HUES48 (cell line): ENCODE data around the gene LHPP.

Source experiments
- H3K27ac ChIP-seq: one replicate; pipeline ENCODE4 v1.7.0; 2013; ENCODE audit warnings: low read depth, low read length, inconsistent platforms
- H3K27me3 ChIP-seq: 2 replicates; pipeline ENCODE4 v1.6.1; 2013; ENCODE audit warnings: mild to moderate bottlenecking, low read length; ENCODE audit not compliant: control insufficient read depth, insufficient read depth
- H3K36me3 ChIP-seq: 2 replicates; pipeline ENCODE4 v1.6.1; 2013; ENCODE audit warnings: low read length; ENCODE audit not compliant: control insufficient read depth, insufficient read depth
- H3K4me1 ChIP-seq: 2 replicates; pipeline ENCODE4 v1.6.1; 2013; ENCODE audit warnings: mild to moderate bottlenecking, low read length; ENCODE audit not compliant: control insufficient read depth, insufficient read depth
- H3K4me3 ChIP-seq: 2 replicates; pipeline ENCODE4 v1.5.1; 2013; ENCODE audit warnings: mild to moderate bottlenecking, low read depth, low read length
- H3K9ac ChIP-seq: 2 replicates; pipeline ENCODE4 v1.6.1; 2013; ENCODE audit warnings: mild to moderate bottlenecking, low read depth, low read length, moderate library complexity
- H3K9me3 ChIP-seq: 2 replicates; pipeline ENCODE4 v1.6.1; 2013; ENCODE audit warnings: low read length; ENCODE audit not compliant: control insufficient read depth, insufficient read depth

LHPP gene

GRCh38 chr10:124568848-124569622 is 107.4 kb downstream of the LHPP start:
- H3K27ac ChIP-seq: no peak overlapping the region
- H3K36me3 ChIP-seq: no peaks in the 10 kb centered on the region
- H3K9ac ChIP-seq: no peak overlapping the region; the same call in 1 of the 2 replicates
- H3K27me3 ChIP-seq: no peaks in the 10 kb centered on the region
- peaks cover 12% of the 10 kb centered on the region for H3K4me1 ChIP-seq
- H3K9me3 ChIP-seq: no peaks in the 10 kb centered on the region
- no peak overlapping the region for H3K4me3 ChIP-seq

- Histone ChIP-seq H3K27ac (no peak overlapping the region), H3K4me1 (peaks cover 9% of the 10 kb centered on the region), H3K36me3 (no peaks in the 10 kb centered on the region), H3K4me3 (no peak overlapping the region), H3K9ac (no peak overlapping the region), H3K27me3 (no peaks in the 10 kb centered on the region), H3K9me3 (no peaks in the 10 kb centered on the region)
Observed at GRCh38 chr10:124569623-124570470, 108.2 kb downstream of the LHPP start.

GRCh38 chr10:124570646-124571045 is 109.0 kb downstream of the LHPP start:
- Histone ChIP-seq H3K4me1 (peaks cover under 1% of the 10 kb centered on the region), H3K9me3 (no peaks in the 10 kb centered on the region), H3K4me3 (no peak overlapping the region), H3K27ac (no peak overlapping the region), H3K36me3 (no peaks in the 10 kb centered on the region), H3K9ac (no peak overlapping the region), H3K27me3 (no peaks in the 10 kb centered on the region)

- no peaks in the 10 kb centered on the region for H3K36me3 ChIP-seq
- no peak overlapping the region for H3K27ac ChIP-seq
Observed at GRCh38 chr10:124572751-124573150, 111.1 kb downstream of the LHPP start.

GRCh38 chr10:124573726-124574455 is 112.3 kb downstream of the LHPP start:
- no peak overlapping the region for H3K27ac ChIP-seq
- no peak overlapping the region for H3K9ac ChIP-seq
- H3K4me1 ChIP-seq: no peaks in the 10 kb centered on the region
- no peaks in the 10 kb centered on the region for H3K9me3 ChIP-seq
- no peak overlapping the region for H3K4me3 ChIP-seq
- no peaks in the 10 kb centered on the region for H3K36me3 ChIP-seq
- no peaks in the 10 kb centered on the region for H3K27me3 ChIP-seq

More at GRCh38 chr10:124572751-124573150, 111.1 kb downstream of the LHPP start:
- Histone ChIP-seq H3K9me3 (no peaks in the 10 kb centered on the region), H3K4me1 (no peaks in the 10 kb centered on the region), H3K27me3 (no peaks in the 10 kb centered on the region), H3K9ac (no peak overlapping the region), H3K4me3 (no peak overlapping the region)

GRCh38 chr10:124574456-124575070 is 112.9 kb downstream of the LHPP start:
- H3K27ac ChIP-seq: no peak overlapping the region
- no peaks in the 10 kb centered on the region for H3K27me3 ChIP-seq
- H3K4me1 ChIP-seq: no peaks in the 10 kb centered on the region
- H3K9me3 ChIP-seq: no peaks in the 10 kb centered on the region
- no peak overlapping the region for H3K4me3 ChIP-seq
- no peaks in the 10 kb centered on the region for H3K36me3 ChIP-seq
- H3K9ac ChIP-seq: no peak overlapping the region

- H3K27ac ChIP-seq: no peak overlapping the region
- H3K9ac ChIP-seq: no peak overlapping the region
- no peaks in the 10 kb centered on the region for H3K9me3 ChIP-seq
- H3K4me1 ChIP-seq: no peaks in the 10 kb centered on the region
- H3K27me3 ChIP-seq: no peaks in the 10 kb centered on the region
- no peaks in the 10 kb centered on the region for H3K36me3 ChIP-seq
- no peak overlapping the region for H3K4me3 ChIP-seq
Observed at GRCh38 chr10:124575107-124576035, 113.7 kb downstream of the LHPP start.

- no peak overlapping the region for H3K27ac ChIP-seq
- H3K36me3 ChIP-seq: no peaks in the 10 kb centered on the region
- H3K27me3 ChIP-seq: no peaks in the 10 kb centered on the region
- no peaks in the 10 kb centered on the region for H3K4me1 ChIP-seq
- H3K4me3 ChIP-seq: no peak overlapping the region
- no peak overlapping the region for H3K9ac ChIP-seq
- no peaks in the 10 kb centered on the region for H3K9me3 ChIP-seq
Observed at GRCh38 chr10:124576526-124577420, 115.2 kb downstream of the LHPP start.

GRCh38 chr10:124577651-124578050 is 116.0 kb downstream of the LHPP start:
- Histone ChIP-seq H3K4me3 (no peak overlapping the region), H3K9me3 (no peaks in the 10 kb centered on the region), H3K4me1 (no peaks in the 10 kb centered on the region), H3K27ac (no peak overlapping the region), H3K9ac (no peak overlapping the region), H3K36me3 (no peaks in the 10 kb centered on the region), H3K27me3 (no peaks in the 10 kb centered on the region)
